ENCODE measurements around the gene RP2.

RP2 gene

GRCh38 chrX:46836701-46837557, at the start of gene RP2:
RP2 (plus strand) TSS chrX:46837043; CDS start chrX:46837101, 58 bp downstream.
- peak; percentile 96 for DNase-seq

DNA sequence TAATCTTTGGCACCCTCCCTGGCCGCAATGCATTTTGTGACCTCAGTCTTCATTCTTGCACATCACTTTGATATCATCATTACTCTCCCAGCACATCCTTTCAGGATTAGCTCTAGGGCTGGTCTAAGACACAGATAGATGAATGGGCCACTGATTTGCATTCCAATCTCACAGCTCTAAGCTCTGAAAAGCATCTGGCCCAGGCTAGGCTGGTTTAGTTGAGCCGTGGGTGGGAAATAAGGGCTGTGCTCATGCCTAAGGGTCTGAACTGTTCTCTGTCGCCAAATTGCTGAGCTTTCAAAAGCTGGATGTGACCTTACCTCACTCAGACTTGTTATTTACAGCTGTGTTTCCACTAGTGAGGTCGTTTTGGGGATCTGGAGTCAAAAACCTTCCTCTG, 47.9 kb upstream of the RP2 start:
- no peak for DNase-seq

DNA sequence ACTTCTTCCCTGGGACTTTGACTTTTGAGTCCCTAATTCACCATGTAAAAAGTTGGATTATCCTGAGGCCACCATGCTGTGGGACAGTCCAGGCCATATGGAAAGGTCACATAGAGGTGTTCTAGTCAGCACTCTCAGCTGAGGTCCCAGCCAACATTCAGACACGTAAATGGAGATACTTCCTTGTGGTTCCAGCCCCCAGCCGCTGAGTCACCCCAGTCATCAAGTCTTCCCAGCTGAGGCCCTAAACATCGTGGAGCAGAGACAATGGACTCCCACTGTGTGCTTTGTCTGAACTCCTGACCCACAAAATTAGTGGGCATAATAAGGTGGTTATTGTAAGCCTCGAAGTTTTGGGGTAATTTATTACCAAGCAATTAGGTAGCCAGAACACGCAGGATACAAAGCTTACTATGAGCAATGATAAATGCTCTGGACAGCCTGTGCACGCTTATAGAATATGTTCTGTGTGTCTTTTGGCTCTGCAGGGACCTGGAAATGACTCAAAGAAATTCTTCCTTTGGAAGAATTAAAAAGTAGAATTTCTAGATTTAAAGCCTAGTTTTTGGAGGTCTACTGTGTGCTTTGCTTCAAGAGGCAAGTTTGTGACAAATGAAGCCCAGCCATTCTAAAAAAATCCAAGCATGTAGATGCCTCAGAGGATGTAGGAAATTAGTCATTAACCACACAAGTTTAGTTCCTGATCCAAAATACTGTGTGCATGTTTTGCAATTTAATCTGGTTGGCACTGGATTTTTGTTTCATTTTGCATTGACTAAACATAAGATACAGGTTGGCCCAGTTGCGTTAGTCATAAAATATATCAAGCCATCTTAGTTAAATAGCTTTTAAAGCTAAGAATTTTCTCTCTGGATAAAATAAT, 44.7 kb upstream of the RP2 start:
- peak; percentile 72 for DNase-seq

DNA sequence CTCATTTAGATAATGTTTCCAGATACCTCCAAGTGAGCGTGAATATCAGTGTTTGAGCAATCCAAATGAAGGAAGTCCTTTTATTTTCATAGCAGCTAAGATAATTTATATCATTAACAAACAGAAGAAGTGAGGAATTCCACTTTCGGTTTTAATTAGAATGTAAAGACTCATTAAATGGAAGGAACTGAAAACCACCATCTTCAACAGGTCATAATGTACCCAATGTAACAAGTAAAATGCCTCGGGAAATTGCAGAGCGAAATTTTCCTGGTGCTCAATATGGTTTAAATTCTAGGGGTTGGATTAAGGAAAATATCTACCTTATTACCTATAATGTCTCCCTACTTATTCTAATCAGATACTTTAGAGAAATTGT, 44.0 kb upstream of the RP2 start:
- peak; percentile 72 for DNase-seq

DNA sequence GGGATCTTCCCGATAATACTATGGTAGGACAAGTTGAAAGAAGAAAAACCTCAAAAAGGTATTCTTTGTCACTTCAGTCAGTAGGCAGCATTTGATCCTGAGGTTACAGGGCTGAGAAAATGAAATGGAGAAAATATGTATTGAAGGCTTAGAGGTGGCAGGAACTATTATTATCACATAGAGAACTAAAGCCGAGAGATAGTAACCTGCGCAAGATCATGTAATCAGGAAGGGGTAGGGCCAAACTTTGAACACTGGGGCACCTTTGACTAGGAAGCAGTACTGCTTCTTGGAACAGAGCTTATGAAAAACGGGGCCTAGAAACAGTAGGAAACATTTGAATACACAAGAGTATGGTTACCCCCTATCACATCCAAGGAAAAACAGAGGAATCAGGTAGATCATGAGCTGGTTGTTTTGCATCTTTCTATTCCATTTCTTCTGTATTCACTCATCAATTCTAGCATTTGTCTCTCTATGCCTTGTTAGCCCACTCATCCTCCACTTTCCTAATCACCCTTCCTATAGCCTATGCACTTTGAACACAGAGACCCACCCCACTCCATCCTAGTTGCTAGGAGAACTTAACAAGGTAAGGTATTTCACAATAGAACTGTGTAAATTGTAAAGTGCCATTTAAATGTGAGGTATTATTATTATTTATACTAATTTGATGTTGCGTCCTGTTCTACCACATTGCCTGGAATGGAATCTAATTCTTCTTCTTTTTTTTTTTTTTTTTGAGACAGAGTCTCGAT, 43.3 kb upstream of the RP2 start:
- DNase-seq: no peak

DNA sequence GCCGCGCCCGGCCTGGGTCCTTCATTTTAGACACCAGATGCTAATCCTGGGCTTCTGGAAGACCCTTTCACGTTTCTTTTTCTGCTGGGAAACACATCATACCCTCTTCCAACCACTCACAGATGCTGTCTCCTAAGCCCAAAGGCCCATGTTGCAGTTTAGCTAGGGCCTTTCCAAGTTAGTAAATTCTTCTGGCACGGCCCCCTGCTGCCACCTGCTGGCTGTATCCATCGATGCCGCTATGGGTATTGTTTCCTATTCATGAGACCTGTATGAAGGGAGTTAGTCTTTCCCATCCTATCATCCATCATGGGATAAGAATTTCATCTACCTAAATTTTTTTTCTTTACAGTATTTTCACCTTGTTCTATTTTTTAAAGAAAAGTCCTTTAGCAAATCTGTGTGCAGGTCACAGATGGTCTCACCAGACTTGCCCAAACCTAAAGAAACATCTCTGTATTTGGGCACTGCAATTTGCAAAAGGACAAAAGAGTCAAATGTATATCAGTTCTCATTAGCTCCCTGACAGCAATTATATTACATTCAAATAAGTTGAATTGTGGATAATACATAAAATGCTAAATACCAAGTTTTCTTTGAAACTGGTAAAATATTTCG, 40.2 kb upstream of the RP2 start:
- DNase-seq: peak; percentile 81

- no peak for DNase-seq
Observed at GRCh38 chrX:46803140-46803539, 33.7 kb upstream of the RP2 start.

DNA sequence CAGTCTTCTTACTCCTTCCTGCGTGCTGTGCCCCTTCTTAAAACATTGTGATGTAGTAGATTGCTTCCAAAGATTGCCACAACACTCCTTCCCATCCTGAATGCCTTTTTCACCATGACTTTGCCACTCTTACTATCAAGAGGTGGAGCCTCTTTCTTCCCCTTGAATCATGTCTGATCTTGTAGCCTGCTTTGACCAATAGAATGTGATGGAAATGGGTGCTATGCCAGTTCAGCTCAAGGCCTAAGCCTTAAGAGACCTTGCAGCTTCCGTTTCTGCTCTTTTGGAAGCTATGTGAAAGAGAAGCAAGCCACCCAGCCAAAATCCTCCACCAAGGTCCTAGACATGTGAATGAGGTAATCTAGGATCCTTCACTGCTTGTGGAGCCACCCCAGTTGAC, 31.6 kb upstream of the RP2 start:
- DNase-seq: no peak

DNA sequence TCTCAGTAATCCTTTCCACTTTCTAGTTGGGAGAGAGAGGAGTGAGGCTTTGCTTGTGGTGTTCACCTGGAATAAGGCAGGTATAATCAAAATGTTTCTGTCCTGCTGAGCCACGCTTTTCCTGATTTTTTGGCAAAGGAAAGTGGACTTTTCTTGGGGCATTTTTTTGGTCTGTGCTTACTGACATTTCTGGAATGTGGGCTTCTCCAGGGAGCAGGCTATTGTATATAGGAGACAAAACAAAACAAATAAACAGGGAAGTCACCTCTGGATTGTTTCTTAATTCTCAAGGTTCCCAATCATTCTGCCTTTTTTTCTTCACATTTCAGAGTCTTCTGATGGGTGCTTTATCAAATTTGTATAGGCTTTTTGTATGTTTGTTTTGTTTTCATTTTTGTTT, 25.7 kb upstream of the RP2 start:
- DNase-seq: no peak

DNA sequence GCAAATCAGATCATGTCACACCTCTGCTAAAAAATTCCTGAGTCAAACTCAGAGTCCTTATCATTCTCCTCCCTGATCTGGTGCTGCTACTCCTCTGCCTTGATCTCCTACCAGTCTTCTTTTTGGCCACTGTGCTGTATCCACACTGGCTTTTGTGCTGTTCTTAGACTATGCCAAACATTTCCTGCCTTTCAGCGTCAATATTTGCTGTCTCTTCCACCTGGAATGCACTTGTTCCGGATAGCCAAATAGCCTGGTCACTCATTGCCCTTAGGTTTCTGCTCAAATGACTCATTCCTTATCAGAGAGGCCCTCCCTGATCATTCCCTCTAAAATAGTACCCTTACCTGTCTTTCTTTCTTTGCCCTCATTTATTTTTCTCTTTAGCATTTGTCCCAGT, 24.4 kb upstream of the RP2 start:
- no peak for DNase-seq

DNA sequence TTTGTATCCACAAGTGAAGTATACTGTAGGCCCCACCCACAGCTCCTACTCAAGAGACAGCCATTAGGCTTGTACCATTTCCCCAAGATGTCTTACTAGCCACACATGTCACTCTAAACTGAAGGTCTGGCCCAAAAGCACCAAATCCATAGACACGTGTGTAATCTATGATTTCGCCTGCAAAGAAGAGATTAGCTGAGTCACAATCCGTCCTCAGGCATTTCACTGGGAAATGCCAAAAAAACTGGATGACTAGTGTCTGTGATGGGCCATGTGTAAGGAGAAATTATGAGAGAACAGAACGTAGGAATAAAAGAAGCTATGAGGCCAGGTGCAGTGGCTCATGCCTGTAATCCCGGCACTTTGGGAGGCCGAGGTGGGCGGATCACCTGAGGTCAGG, 21.9 kb upstream of the RP2 start:
- DNase-seq: no peak

- no peak for DNase-seq
Observed at GRCh38 chrX:46819136-46819535, 17.7 kb upstream of the RP2 start.

DNA sequence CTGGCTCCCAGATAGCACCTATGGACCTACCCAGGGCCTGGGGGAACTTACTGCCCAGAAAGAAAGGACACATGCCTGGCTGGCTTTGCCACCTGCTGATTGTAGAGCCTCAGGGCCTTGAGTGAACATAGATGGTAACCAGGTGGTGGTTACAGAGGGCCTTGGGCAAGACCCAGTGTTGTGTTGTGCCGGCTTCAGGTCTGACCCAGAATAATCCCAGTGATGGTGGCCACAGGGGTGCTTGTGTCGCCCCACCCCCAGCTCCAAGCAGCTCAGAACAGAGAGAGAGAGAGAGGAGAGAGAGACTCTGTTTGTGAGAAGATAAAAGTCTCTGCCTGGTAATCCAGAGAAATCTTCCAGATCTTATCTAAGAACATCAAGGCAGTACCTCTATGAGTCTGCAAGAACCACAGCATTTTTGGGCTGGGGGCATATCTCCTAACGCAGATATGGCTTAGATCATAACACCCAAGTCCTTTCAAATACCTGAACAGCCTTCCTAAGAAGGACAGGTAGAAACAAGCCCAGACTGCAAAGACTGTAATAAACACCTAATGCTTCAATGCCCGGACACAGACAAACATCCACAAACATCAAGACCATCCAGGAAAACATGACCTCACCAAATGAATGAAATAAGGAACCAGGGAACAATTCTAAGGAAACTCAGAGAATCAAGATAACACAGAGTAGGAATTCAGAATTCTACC, 16.3 kb upstream of the RP2 start:
- DNase-seq: no peak

DNA sequence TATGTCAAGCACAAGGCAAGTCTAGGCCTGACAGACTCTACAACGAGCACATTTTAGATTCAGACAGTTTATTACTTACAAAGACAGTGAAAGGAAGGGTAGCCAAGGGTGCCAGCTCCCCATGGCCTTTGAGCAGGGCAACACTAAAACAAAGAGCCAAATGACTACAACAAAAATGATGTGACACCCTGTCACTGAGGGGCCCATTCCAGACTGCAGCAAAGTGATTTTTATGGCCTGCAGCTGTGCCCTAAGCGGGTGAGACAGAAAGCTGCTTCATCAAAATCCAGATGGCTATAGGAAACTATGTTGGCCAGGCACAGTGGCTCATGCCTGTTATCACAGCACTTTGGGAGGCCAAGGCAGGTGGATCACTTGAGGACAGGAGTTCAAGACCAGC, 13.4 kb upstream of the RP2 start:
- no peak for DNase-seq

DNA sequence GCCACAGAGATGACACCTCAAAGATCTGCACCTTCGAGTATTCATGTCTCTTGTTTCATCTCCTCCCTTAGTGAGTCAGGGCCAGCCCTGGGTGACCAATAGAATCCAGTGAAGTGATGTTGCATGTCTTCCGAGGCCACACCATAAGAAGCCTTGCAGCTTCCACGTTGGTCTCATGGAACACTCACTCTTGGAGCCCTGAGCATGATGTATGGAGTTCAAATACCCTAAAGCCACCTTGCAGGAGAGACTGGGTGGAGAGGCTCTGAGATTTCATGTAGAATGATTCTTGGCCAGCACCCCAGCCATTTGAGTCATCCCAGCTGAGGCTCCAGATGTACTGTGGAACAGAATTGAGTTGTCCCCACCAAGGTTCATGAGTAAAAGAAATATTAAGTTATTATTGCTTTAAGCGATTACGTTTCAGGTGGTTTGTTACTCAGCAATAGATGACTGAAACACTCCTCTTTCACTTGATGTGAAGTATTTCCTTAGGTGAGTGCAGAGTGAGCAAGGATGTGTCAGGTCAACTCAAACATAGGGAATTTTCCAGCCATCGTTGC, 5.0 kb upstream of the RP2 start:
- no peak for DNase-seq

DNA sequence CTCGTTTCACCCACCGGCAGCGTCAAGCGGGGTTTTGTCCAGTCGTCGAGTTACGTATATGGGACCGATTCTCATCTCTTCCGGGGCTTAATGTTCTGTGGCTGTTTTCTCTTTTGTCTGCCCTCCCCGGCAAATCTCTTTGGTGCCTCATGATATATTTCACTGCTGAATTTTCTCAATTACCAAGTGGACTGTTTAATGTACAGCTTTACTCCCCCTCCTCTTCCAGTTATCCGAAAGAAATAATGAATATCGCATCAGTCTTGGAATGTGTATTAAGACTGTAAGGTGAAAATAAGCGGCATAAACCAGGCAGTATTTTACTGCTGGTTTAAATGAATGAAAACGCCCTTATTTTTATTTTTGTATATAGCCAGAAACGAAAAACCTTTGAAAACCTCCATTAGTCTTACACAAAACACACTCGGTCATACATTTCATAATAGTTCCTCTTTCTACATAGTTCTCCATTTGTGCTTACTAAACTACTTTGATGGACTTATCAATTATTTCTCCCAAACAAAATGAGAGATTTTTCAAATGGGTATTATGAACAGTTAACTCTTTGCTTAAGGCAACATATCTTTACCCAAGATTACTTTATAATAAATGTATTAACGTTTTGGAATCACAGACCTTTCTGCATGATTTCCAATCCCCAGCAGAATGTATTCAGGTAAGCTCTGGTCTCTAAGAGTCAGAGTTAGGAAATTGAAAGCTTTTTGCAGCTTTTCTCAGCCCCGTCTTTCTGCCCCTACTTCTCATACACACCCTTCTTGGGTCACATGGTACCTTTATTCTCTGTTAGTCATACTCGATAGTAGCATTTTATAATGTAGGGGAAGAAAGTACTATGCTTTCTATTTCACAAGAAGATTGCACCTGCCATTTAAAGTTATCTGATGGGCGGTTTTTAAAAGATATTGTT, 979 bp downstream of the RP2 start:
- peak; percentile 75 for DNase-seq

GRCh38 chrX:46838486-46838870, 1.6 kb downstream of the RP2 start:
- peak; percentile 27 for DNase-seq

DNA sequence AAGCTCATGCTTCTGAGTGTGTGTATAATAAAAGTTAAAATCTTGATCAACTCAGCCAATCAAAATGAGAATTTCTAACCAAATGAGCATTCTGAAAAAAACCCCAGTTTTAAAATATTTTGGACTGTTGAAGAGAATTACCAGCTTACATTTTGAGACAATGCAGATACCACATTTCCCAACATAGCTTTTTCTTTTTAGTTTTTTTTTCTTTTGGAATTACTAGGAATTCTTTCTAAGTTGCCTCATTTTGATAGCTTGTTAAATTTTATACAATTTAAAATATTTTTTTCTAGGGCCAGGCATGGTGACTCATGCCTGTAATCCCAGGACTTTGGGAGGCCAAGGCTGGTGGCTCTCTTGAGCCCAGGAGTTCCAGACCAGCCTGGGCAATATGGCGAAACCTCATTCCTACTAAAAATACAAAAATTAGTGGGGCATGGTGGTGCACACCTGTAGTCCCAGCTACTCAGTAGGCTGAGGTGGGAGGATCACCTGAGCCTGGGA, 2.2 kb downstream of the RP2 start:
- DNase-seq: no peak

- no peak for DNase-seq
Observed at GRCh38 chrX:46840946-46841345, 4.1 kb downstream of the RP2 start.

GRCh38 chrX:46841346-46841745, 4.5 kb downstream of the RP2 start:
- DNase-seq: no peak

- DNase-seq: no peak
Observed at GRCh38 chrX:46844913-46845312, 8.1 kb downstream of the RP2 start.
